Thyroid gland (tissue), 4 donors: ENCODE data around the gene FRRS1L. TPM values are rescaled to one million over a fixed set of nuclear protein-coding genes. Genes with fewer than 3 reads are reported as not detected.
"Not testable (repeated sequence)": the region's sequence is repeated elsewhere in the genome, so short reads cannot be mapped to it uniquely, and the experiment has no call there.

Experiments
- DNase-seq, 2 donors: peaks; one replicate each; pipeline ENCODE4 v3.0.0-alpha.2; 2019
- H3K27ac ChIP-seq, 3 donors: fragments of 200-600 bp; sonication (generic); 1 replicate in 2 of 3; 2 replicates in 1 of 3; pipeline ENCODE4 v1.5.1; 2016 to 2019; ENCODE audit warnings: mild to moderate bottlenecking in 1 of 3, moderate library complexity in 1 of 3
- H3K27me3 ChIP-seq: fragments of 200-600 bp; sonication (generic); one replicate; pipeline ENCODE4 v1.5.1; 2019
- H3K36me3 ChIP-seq, 2 donors: fragments of 200-600 bp; sonication (generic); one replicate each; pipeline ENCODE4 v1.5.1; 2016 to 2019
- H3K4me1 ChIP-seq, 2 donors: fragments of 200-600 bp; sonication (generic); one replicate each; pipeline ENCODE4 v1.5.1; 2017 to 2019
- H3K4me3 ChIP-seq, 3 donors: fragments of 200-600 bp; sonication (generic); replicated peaks in 1 of 3; 1 replicate in 2 of 3; 2 replicates in 1 of 3; pipeline ENCODE4 v1.5.1; 2016; ENCODE audit warnings: mild to moderate bottlenecking in 1 of 3
- H3K9me3 ChIP-seq: fragments of 200-600 bp; sonication (generic); one replicate; pipeline ENCODE4 v1.5.1; 2017
- POLR2A ChIP-seq, 2 donors: fragments of 450-650 bp; IDR thresholded peaks; one replicate each; pipeline ENCODE4 v1.6.1; 2017; ENCODE audit warnings: antibody characterized with exemption in 2 of 2, mild to moderate bottlenecking in 2 of 2, moderate library complexity in 1 of 2
- WGBS, 2 donors: methylation state at CpG; one replicate each; pipeline ENCODE4 v1.1.5; 2017; 5-methylcytosine and 5-hydroxymethylcytosine counted together
- intact Hi-C: fragments of 100-400 bp; cut with DNase I; formaldehyde crosslinking; loops from one replicate; pipeline ENCODE4 v1.15.1; 2023
- total RNA-seq, 4 donors: library from RNA; depleted of rRNA; stranded (reverse); fragments of >200 nt; gene quantifications; one replicate each; pipeline ENCODE4 v1.2.3, GENCODE V29; 2016
- TF ChIP-seq, protein P1 (sequence below), 6 experiments: fragments of 200-600 bp in 3 of 6; fragments of 450-650 bp in 3 of 6; sonication (generic) in 3 of 6; IDR thresholded peaks; one replicate each; pipeline ENCODE4 v1.5.1; 2016 to 2019; ENCODE audit warnings: antibody characterized with exemption in 6 of 6, mild to moderate bottlenecking in 2 of 6, inconsistent platforms in 1 of 6, moderate library complexity in 1 of 6

The FRRS1L gene
- total RNA-seq, 4 donors from 2014 or later, result 0.33 to 11.2 (median 1.4) TPM

DNA sequence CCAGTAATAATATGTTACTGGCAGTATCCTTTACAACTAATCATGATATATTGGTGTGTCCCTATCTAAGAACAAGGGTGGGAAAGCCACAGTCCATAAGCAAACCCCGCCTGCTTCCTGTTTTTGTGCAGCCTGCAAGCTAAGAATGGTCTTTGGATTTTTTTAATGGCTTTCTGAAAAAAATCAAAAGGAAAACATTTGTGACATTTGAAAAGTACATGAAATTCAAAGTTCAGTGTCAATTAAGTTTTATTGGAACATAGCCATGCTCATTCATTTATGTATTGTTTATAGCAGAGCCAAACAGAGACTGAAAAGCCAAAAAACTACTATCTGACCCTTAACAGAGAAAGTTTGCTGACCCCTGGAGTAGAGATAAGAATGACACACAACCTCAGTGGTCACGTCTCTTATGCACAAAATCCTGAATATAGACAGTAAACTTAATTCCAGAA, 34.5 kb downstream of the FRRS1L start:
- no peaks in the 10 kb centered on the region for H3K9me3 ChIP-seq
- WGBS, 2 donors, result 62 to 75% methylated on average over 2 of the region's 2 CpGs
- H3K27ac ChIP-seq, result no peak overlapping the region
- H3K4me3 ChIP-seq, result no peak overlapping the region
- no peaks in the 10 kb centered on the region for H3K36me3 ChIP-seq
- no peak for DNase-seq
- H3K4me1 ChIP-seq, result no peaks in the 10 kb centered on the region
- TF ChIP-seq, protein P1, sequence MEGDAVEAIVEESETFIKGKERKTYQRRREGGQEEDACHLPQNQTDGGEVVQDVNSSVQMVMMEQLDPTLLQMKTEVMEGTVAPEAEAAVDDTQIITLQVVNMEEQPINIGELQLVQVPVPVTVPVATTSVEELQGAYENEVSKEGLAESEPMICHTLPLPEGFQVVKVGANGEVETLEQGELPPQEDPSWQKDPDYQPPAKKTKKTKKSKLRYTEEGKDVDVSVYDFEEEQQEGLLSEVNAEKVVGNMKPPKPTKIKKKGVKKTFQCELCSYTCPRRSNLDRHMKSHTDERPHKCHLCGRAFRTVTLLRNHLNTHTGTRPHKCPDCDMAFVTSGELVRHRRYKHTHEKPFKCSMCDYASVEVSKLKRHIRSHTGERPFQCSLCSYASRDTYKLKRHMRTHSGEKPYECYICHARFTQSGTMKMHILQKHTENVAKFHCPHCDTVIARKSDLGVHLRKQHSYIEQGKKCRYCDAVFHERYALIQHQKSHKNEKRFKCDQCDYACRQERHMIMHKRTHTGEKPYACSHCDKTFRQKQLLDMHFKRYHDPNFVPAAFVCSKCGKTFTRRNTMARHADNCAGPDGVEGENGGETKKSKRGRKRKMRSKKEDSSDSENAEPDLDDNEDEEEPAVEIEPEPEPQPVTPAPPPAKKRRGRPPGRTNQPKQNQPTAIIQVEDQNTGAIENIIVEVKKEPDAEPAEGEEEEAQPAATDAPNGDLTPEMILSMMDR (IDR thresholded peaks at IDR 0.05), result no peak
- no peak for TF ChIP-seq POLR2A (IDR thresholded peaks at IDR 0.05)
- no peaks in the 10 kb centered on the region for H3K27me3 ChIP-seq
- intact Hi-C loops, result no loop called here

DNA sequence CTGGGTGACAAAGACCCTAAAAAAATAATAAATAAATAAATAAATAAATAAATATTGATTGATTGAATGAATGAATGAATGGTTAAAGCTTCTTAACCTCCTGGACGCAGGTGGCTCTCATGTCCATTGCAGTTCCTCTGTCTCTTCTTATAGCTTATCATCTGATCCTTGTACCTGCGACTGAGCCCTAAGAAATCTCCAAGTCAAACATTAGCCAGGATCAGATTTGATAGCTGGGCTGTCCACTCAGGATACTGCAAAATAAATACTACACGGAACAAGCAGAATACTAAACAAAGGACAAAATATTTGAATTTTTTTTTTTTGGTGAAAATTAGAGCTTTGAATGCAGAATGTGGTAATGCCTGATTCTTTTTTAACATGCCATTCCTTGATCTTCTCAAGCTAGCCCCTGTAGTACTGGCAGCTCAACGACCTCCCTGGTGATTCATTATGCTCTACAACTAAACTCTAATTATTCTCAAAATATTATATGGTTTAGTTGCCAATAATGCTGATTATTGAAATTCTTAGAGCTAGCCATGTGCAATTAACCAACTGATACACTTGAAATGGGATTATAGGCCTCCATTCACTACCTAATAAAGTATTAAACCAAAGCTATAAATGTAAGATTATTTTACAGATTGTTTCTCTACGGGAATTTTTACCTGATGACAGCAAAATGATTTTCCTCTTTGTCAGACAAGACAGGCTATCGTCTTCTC, 37.4 kb downstream of the FRRS1L start:
- WGBS, 2 donors, result 77 to 87% methylated on average over 6 of the region's 6 CpGs
- Histone ChIP-seq H3K27ac (no peak overlapping the region), H3K9me3 (no peaks in the 10 kb centered on the region), H3K36me3 (no peaks in the 10 kb centered on the region), H3K4me3 (no peak overlapping the region), H3K27me3 (no peaks in the 10 kb centered on the region), H3K4me1 (no peaks in the 10 kb centered on the region)
- intact Hi-C loops, result no loop called here
- DNase-seq, result no peak
- TF ChIP-seq, protein P1 (IDR thresholded peaks at IDR 0.05), result no peak
- TF ChIP-seq POLR2A (IDR thresholded peaks at IDR 0.05), result no peak

DNA sequence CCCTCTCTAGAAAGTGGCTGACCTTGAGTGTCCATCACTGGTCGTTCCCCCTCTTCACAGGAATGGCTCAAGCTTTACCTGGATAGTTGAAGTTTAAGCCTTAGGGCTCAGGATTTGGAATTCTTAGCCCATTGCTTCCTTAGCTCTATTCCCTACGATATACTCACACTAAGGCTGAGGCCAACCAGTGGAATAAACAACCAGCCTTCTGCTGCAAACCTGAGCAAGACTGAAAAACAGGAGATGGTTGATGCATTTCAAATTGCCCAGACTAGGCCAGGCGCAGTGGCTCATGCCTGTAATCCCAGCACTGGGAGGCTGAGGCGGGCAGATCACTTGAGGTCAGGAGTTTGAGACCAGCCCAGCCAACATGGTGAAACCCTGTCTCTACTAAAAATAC, 40.4 kb downstream of the FRRS1L start:
- DNase-seq, H3K27me3 ChIP-seq, H3K36me3 ChIP-seq, H3K4me1 ChIP-seq, intact Hi-C loops, H3K9me3 ChIP-seq, H3K27ac ChIP-seq, H3K4me3 ChIP-seq: not testable (repeated sequence)
- WGBS, 2 donors, result 77 to 80% methylated on average over 4 of the region's 4 CpGs

DNA sequence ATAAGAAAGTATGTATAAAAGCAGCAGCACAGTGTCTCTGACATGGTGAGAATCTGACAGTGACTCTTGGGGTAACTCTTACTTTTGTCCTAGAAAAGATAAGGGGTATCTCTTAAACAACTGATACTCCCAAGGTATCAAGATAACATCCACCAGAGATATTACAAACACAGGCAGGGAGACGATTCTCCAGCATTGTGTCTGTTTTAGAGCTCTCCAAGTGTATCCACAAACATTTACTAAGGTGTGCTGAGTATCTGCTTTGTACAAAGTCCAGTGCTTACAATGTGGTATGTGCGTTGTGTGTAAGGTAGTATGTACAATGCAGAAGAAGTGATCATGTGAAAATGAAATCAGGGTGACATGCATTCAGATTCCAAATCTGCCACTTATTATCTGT, 42.9 kb downstream of the FRRS1L start:
- Histone ChIP-seq H3K36me3 (no peaks in the 10 kb centered on the region), H3K4me1 (no peaks in the 10 kb centered on the region), H3K27ac (no peak overlapping the region), H3K4me3 (no peak overlapping the region), H3K9me3 (no peaks in the 10 kb centered on the region), H3K27me3 (no peaks in the 10 kb centered on the region)
- no peak for TF ChIP-seq POLR2A (IDR thresholded peaks at IDR 0.05)
- TF ChIP-seq, protein P1 (IDR thresholded peaks at IDR 0.05), result no peak
- no peak for DNase-seq
- 63 to 76% methylated on average over 2 of the region's 2 CpGs for WGBS, 2 donors
- intact Hi-C loops, result no loop called here

DNA sequence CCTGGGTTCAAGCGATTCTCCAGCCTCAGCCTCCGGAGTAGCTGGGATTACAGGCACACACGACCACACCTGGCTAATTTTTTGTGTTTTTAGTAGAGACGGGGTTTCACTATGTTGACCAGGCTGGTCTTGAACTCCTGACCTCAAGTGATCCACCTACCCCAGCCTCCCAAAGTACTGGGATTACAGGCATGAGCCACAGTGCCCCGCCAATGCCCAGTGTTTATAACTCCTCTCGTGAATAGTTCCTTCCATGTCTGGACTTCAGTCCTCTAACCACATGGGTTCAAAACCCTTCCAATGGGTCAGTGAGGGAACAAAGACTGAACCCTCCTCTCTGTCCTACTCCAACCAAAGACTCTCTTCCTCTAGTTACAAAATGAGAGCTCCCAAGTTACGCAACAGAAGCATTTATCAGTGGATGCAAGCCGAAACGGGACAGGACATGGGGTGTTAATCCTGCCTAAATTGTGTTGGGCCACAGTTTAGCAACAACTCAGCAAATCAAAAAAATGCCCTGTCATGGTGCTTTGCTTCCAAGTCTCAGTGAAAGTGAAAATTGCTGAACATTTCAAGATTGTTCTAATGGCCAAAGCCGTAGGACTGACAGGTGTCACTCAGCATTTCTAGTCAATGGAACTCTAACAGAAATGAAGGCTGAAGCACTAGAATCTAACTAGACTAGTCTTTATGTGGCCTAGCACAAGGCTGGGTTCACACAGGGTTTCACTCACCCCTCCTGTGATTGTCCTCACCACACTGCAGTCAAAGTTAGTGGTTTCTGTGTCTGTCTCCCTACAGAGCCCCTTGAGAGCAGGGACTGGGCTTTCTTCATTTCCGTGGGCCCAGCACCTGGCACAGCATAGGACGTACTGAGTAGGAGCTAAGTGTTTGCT, 44.1 kb downstream of the FRRS1L start:
- H3K27ac ChIP-seq, result no peak overlapping the region
- TF ChIP-seq, protein P1 (IDR thresholded peaks at IDR 0.05), result no peak
- TF ChIP-seq POLR2A (IDR thresholded peaks at IDR 0.05), result no peak
- intact Hi-C loops, result no loop called here
- H3K9me3 ChIP-seq, result no peaks in the 10 kb centered on the region
- H3K4me1 ChIP-seq, result no peaks in the 10 kb centered on the region
- WGBS, 2 donors, result 80 to 83% methylated on average over 12 of the region's 12 CpGs
- DNase-seq, result no peak
- H3K36me3 ChIP-seq, result no peaks in the 10 kb centered on the region
- no peak overlapping the region for H3K4me3 ChIP-seq
- H3K27me3 ChIP-seq, result no peaks in the 10 kb centered on the region
